ENCODE measurements around the gene LRMDA. TPM values are rescaled to one million over a fixed set of nuclear protein-coding genes. Genes with fewer than 3 reads are reported as not detected.

Gene LRMDA
- total RNA-seq, 2 experiments from 2014 or later: not detected

DNA sequence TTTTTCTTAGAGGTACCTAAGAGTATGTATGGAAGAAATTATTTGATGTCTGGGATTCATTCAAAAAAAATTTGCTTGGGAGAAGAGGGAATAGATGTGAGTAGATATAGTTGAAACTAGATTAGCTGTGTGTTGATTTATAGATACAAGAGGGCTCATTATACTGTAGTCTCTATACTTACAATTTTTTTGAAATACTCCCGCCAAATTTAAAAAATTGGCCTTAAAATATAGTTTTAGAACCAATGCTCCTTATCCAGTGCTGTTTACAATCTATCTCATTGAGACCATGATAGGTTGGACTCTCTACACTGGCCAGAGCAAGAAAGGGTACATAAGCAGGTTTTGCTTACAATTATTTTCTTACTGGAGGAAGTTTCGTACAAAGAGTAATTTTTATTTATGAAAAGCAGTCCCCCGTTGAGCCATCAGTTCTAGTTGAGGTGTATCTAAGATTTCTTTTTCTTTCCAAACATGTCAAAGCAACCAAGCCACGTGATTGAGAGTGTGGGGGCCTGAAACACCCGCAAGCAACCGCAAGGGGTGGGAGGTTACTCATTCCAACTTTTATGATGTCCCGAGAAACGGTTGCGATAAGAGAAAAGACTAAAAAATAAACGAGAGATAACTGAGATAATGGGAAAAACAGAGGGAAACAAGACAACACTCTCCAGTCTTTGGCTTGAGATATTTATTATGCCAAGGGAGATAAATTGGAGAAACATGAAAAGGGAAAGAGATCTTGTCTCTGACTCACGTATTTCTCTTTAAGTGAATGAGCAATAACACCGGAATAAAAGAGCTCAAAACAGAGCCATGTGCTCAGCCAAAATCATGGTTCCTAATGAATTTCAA is 729.2 kb downstream of the LRMDA start:
- no peaks in the 10 kb centered on the region for H4K20me1 ChIP-seq (ENCODE audit: insufficient read depth, low read length)
- DNase-seq (ENCODE audit: low spot score): no peak
- H3K9me2 ChIP-seq (ENCODE audit: insufficient read depth, low read length): no peaks in the 10 kb centered on the region
- POLR2A ChIA-PET: no interaction called here
- no peak overlapping the region for H2AFZ ChIP-seq (ENCODE audit: low read length)
- no peaks in the 10 kb centered on the region for H3K9me3 ChIP-seq (ENCODE audit: low read length)
- CTCF ChIA-PET (ENCODE audit: unreplicated experiment): no interaction called here
- H3K4me3 ChIP-seq (ENCODE audit: low read depth, low read length, poor library complexity, severe bottlenecking): no peak overlapping the region
- intact Hi-C loops (cut with micrococcal nuclease; ENCODE audit: unreplicated experiment): no loop called here
- no peak overlapping the region for H3K4me2 ChIP-seq (ENCODE audit: low read length)
- H3K36me3 ChIP-seq (ENCODE audit: insufficient read depth, low read length): no peaks in the 10 kb centered on the region
- TF ChIP-seq, protein P1, sequence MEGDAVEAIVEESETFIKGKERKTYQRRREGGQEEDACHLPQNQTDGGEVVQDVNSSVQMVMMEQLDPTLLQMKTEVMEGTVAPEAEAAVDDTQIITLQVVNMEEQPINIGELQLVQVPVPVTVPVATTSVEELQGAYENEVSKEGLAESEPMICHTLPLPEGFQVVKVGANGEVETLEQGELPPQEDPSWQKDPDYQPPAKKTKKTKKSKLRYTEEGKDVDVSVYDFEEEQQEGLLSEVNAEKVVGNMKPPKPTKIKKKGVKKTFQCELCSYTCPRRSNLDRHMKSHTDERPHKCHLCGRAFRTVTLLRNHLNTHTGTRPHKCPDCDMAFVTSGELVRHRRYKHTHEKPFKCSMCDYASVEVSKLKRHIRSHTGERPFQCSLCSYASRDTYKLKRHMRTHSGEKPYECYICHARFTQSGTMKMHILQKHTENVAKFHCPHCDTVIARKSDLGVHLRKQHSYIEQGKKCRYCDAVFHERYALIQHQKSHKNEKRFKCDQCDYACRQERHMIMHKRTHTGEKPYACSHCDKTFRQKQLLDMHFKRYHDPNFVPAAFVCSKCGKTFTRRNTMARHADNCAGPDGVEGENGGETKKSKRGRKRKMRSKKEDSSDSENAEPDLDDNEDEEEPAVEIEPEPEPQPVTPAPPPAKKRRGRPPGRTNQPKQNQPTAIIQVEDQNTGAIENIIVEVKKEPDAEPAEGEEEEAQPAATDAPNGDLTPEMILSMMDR (conservative IDR thresholded peaks at IDR 0.05; ENCODE audit: low read length): no peak
- no TSS peak for BruUV-seq (replicated peaks)
- H3K27ac ChIP-seq (ENCODE audit: low read depth, low read length, poor library complexity, severe bottlenecking): no peak overlapping the region
- no peaks in the 10 kb centered on the region for H3K79me2 ChIP-seq (ENCODE audit: insufficient read depth, low read depth, low read length)
- no peaks in the 10 kb centered on the region for H3K4me1 ChIP-seq (ENCODE audit: insufficient read depth, low read length, poor library complexity, severe bottlenecking)

DNA sequence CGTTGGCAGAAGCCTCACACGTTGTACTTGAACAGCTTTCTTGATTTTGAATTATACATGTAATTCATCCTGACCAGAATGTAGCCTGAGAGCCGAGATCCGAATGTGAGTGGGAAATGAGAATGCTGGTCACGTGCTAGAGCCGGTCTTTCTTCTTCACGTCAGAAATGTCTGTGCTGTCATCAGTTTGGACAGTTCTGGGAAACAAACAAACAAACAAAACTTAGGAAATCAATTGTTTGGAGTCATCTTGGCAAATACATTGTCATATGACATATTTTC is 729.8 kb downstream of the LRMDA start:
- TF ChIP-seq, protein P1 (conservative IDR thresholded peaks at IDR 0.05; ENCODE audit: low read length): no peak
- no peak for TF ChIP-seq EZH2phosphoT487 (IDR thresholded peaks at IDR 0.05; ENCODE audit: borderline replicate concordance, low read depth, low read length)
- POLR2A ChIA-PET: no interaction called here

DNA sequence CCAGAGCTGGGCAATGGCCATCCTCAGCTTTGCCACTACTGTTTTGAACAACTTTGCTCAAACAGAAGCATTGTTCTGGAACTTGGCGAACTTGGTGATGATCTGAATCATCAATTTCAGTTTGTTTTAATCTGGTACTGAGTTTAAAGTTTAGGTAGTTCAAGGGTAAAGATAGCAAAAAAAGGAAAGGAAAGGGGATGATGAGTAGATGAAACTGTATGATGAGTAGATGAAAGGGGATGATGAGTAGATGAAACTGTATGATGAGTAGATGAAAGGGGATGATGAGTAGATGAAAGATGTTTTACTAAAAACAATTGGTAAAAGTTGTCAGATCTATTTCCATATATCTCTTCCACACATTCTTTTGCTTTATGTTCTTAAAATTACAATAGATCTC is 737.0 kb downstream of the LRMDA start:
- no peak overlapping the region for H3K4me2 ChIP-seq (ENCODE audit: low read length)
- CTCF ChIA-PET (ENCODE audit: unreplicated experiment): no interaction called here
- H3K36me3 ChIP-seq (ENCODE audit: insufficient read depth, low read length): no peaks in the 10 kb centered on the region
- no peaks in the 10 kb centered on the region for H3K79me2 ChIP-seq (ENCODE audit: insufficient read depth, low read depth, low read length)
- no peak overlapping the region for H2AFZ ChIP-seq (ENCODE audit: low read length)
- H3K9me3 ChIP-seq (ENCODE audit: low read length): no peaks in the 10 kb centered on the region
- intact Hi-C loops (cut with micrococcal nuclease; ENCODE audit: unreplicated experiment): no loop called here
- no peak overlapping the region for H3K27ac ChIP-seq (ENCODE audit: low read depth, low read length, poor library complexity, severe bottlenecking)
- POLR2A ChIA-PET: interaction anchor here (0.6 kb wide), 1 partner anchor 1618 kb away, joined by 3 read pairs; no protein-coding TSS in a partner anchor
- no peaks in the 10 kb centered on the region for H4K20me1 ChIP-seq (ENCODE audit: insufficient read depth, low read length)
- no peak for DNase-seq (ENCODE audit: low spot score)
- H3K9me2 ChIP-seq (ENCODE audit: insufficient read depth, low read length): no peaks in the 10 kb centered on the region
- no TSS peak for BruUV-seq (replicated peaks)
- H3K4me1 ChIP-seq (ENCODE audit: insufficient read depth, low read length, poor library complexity, severe bottlenecking): no peaks in the 10 kb centered on the region
- no peak overlapping the region for H3K4me3 ChIP-seq (ENCODE audit: low read depth, low read length, poor library complexity, severe bottlenecking)
- TF ChIP-seq, protein P1 (conservative IDR thresholded peaks at IDR 0.05; ENCODE audit: low read length): no peak
- no peak for TF ChIP-seq EZH2phosphoT487 (IDR thresholded peaks at IDR 0.05; ENCODE audit: borderline replicate concordance, low read depth, low read length)

More for the DNA sequence above, 729.8 kb downstream of the LRMDA start:
- H3K9me2 ChIP-seq (ENCODE audit: insufficient read depth, low read length): no peaks in the 10 kb centered on the region
- no peak overlapping the region for H3K27ac ChIP-seq (ENCODE audit: low read depth, low read length, poor library complexity, severe bottlenecking)
- no peak overlapping the region for H3K4me3 ChIP-seq (ENCODE audit: low read depth, low read length, poor library complexity, severe bottlenecking)
- H4K20me1 ChIP-seq (ENCODE audit: insufficient read depth, low read length): no peaks in the 10 kb centered on the region
- DNase-seq (ENCODE audit: low spot score): no peak
- H3K4me1 ChIP-seq (ENCODE audit: insufficient read depth, low read length, poor library complexity, severe bottlenecking): no peaks in the 10 kb centered on the region
- H3K36me3 ChIP-seq (ENCODE audit: insufficient read depth, low read length): no peaks in the 10 kb centered on the region
- intact Hi-C loops (cut with micrococcal nuclease; ENCODE audit: unreplicated experiment): no loop called here
- CTCF ChIA-PET (ENCODE audit: unreplicated experiment): no interaction called here
- no peak overlapping the region for H3K4me2 ChIP-seq (ENCODE audit: low read length)
- H2AFZ ChIP-seq (ENCODE audit: low read length): no peak overlapping the region
- no peaks in the 10 kb centered on the region for H3K79me2 ChIP-seq (ENCODE audit: insufficient read depth, low read depth, low read length)
- BruUV-seq (replicated peaks): no TSS peak
- H3K9me3 ChIP-seq (ENCODE audit: low read length): no peaks in the 10 kb centered on the region

Data from OCI-LY7 (cell line).